Tibial nerve (tissue), 3 donors: ENCODE data around the gene SEMA6B.

ENCODE experiments used
- POLR2A ChIP-seq, 2 donors: fragments of 450-650 bp; IDR thresholded peaks; one replicate each; pipeline ENCODE4 v1.6.1; 2017; ENCODE audit warnings: antibody characterized with exemption in 2 of 2, mild to moderate bottlenecking in 2 of 2, moderate library complexity in 2 of 2
- TF ChIP-seq, protein P1 (sequence below), 5 experiments: fragments of 200-600 bp in 3 of 5; fragments of 450-650 bp in 2 of 5; sonication (generic) in 3 of 5; IDR thresholded peaks; one replicate each; pipeline ENCODE4 v1.5.1; 2016 to 2019; ENCODE audit warnings: antibody characterized with exemption in 5 of 5, mild to moderate bottlenecking in 3 of 5, moderate library complexity in 2 of 5

DNA sequence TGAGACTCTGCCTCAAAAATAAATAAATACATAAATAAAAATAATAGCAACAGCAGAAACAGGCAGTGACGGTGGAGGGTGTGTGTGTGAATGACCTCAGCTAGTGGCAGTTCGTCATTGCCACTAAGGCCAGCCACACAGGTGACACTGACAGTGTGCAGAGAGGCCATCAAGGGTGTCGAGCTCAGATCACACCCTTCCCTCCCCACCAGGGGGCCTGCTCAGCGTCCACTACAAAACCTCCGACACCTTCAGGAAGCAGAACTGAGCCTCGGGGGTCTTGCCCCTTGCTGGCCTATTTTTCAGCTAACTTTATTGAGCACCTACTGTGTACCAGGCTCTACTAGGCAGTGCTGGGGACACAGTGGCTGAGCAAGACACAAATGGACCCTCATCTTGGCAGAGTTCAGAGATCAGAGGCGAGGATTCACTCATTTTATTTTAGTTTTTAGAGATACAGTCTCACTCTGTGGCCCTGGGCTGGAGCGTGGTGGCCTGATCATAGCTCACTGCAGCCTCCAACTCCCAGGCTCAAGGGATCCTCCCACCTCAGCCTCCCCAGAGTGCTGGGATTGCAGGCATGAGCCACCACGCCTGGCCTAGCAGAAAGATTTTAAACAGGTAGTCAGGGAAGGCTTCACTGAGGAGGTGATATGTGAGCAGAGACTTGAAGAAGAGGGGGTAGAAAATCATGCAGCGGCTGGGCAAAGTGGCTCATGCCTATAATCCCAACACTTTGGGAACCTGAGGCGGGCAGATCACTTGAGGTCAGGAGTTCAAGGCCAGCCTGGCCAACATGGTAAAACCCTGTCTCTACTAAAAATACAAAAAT is 30.3 kb upstream of the SEMA6B start:
- no peak for TF ChIP-seq POLR2A (IDR thresholded peaks at IDR 0.05)
- TF ChIP-seq, protein P1, sequence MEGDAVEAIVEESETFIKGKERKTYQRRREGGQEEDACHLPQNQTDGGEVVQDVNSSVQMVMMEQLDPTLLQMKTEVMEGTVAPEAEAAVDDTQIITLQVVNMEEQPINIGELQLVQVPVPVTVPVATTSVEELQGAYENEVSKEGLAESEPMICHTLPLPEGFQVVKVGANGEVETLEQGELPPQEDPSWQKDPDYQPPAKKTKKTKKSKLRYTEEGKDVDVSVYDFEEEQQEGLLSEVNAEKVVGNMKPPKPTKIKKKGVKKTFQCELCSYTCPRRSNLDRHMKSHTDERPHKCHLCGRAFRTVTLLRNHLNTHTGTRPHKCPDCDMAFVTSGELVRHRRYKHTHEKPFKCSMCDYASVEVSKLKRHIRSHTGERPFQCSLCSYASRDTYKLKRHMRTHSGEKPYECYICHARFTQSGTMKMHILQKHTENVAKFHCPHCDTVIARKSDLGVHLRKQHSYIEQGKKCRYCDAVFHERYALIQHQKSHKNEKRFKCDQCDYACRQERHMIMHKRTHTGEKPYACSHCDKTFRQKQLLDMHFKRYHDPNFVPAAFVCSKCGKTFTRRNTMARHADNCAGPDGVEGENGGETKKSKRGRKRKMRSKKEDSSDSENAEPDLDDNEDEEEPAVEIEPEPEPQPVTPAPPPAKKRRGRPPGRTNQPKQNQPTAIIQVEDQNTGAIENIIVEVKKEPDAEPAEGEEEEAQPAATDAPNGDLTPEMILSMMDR (IDR thresholded peaks at IDR 0.05): peak in 1 of 5 experiments; percentile 8
